HEK293 (cell line): ENCODE results near the gene PAQR6.

Experiments used
- BCL11A ChIP-seq: fragments of 450-650 bp; formaldehyde crosslinking; IDR thresholded peaks from 2 replicates; pipeline ENCODE4 v1.5.1; 2016; ENCODE audit warnings: low read depth, missing biosample characterization, missing genetic modification characterization
- GFI1B ChIP-seq: fragments of 450-650 bp; formaldehyde crosslinking; IDR thresholded peaks from 2 replicates; pipeline ENCODE4 v1.5.1; 2016; ENCODE audit warnings: missing biosample characterization, missing genetic modification characterization
- HOXC10 ChIP-seq: sonication (generic); formaldehyde crosslinking; IDR thresholded peaks from 2 replicates; pipeline ENCODE4 v1.8.1; 2023; ENCODE audit warnings: mild to moderate bottlenecking, missing genetic modification reagents
- MYNN ChIP-seq: fragments of 450-650 bp; formaldehyde crosslinking; IDR thresholded peaks from 2 replicates; pipeline ENCODE4 v1.5.1; 2016; ENCODE audit warnings: missing biosample characterization, missing genetic modification characterization, borderline replicate concordance
- PATZ1 ChIP-seq: fragments of 450-650 bp; formaldehyde crosslinking; IDR thresholded peaks from 2 replicates; pipeline ENCODE4 v1.5.1; 2016; ENCODE audit warnings: missing biosample characterization, missing genetic modification characterization
- PRDM2 ChIP-seq: fragments of 450-650 bp; formaldehyde crosslinking; IDR thresholded peaks from 2 replicates; pipeline ENCODE4 v1.5.1; 2016; ENCODE audit warnings: missing biosample characterization, missing genetic modification characterization, borderline replicate concordance
- SCRT2 ChIP-seq: fragments of 450-650 bp; formaldehyde crosslinking; IDR thresholded peaks from 2 replicates; pipeline ENCODE4 v1.5.1; 2016; ENCODE audit warnings: missing biosample characterization, missing genetic modification characterization
- SP7 ChIP-seq: fragments of 450-650 bp; formaldehyde crosslinking; IDR thresholded peaks from 2 replicates; pipeline ENCODE4 v1.5.1; 2016; ENCODE audit warnings: missing biosample characterization, missing genetic modification characterization
- YY2 ChIP-seq: fragments of 450-650 bp; formaldehyde crosslinking; IDR thresholded peaks from 2 replicates; pipeline ENCODE4 v1.5.1; 2016; ENCODE audit warnings: missing biosample characterization, missing genetic modification characterization
- ZFHX2 ChIP-seq: fragments of 450-650 bp; formaldehyde crosslinking; conservative IDR thresholded peaks from 2 replicates; pipeline ENCODE4 v1.5.1; 2016; ENCODE audit warnings: missing biosample characterization, missing genetic modification characterization
- ZIC2 ChIP-seq: fragments of 450-650 bp; formaldehyde crosslinking; IDR thresholded peaks from 2 replicates; pipeline ENCODE4 v1.5.1; 2016; ENCODE audit warnings: missing biosample characterization, missing genetic modification characterization
- ZNF169 ChIP-seq: fragments of 450-650 bp; formaldehyde crosslinking; IDR thresholded peaks from 2 replicates; pipeline ENCODE4 v1.5.1; 2016; ENCODE audit warnings: missing biosample characterization, missing genetic modification characterization
- ZNF274 ChIP-seq, 2 experiments: fragments of 200-500 bp in 1 of 2; fragments of 450-650 bp in 1 of 2; sonication (Bioruptor generic) in 1 of 2; formaldehyde crosslinking in 1 of 2; IDR thresholded peaks; 2 replicates each; pipeline versions ENCODE4 v1.5.1 to v1.6.1; 2014 to 2016; ENCODE audit warnings: borderline replicate concordance in 1 of 2, inconsistent platforms in 1 of 2, low read length in 1 of 2, missing biosample characterization in 1 of 2, missing genetic modification characterization in 1 of 2
- ZNF302 ChIP-seq: fragments of 450-650 bp; formaldehyde crosslinking; IDR thresholded peaks from 2 replicates; pipeline ENCODE4 v1.5.1; 2016; ENCODE audit warnings: missing biosample characterization, missing genetic modification characterization, low read depth
- ZNF311 ChIP-seq: fragments of 450-650 bp; formaldehyde crosslinking; IDR thresholded peaks from 2 replicates; pipeline ENCODE4 v1.5.1; 2017; ENCODE audit warnings: missing biosample characterization, missing genetic modification characterization, borderline replicate concordance
- ZNF501 ChIP-seq: fragments of 450-650 bp; formaldehyde crosslinking; IDR thresholded peaks from 2 replicates; pipeline ENCODE4 v1.5.1; 2016; ENCODE audit warnings: missing biosample characterization, missing genetic modification characterization
- ZNF514 ChIP-seq: fragments of 450-650 bp; formaldehyde crosslinking; IDR thresholded peaks from 2 replicates; pipeline ENCODE4 v1.5.1; 2016; ENCODE audit warnings: missing biosample characterization, missing genetic modification characterization
- ZNF654 ChIP-seq: fragments of 450-650 bp; formaldehyde crosslinking; IDR thresholded peaks from 2 replicates; pipeline ENCODE4 v1.5.1; 2016; ENCODE audit warnings: low read depth, missing biosample characterization, missing genetic modification characterization
- ZNF707 ChIP-seq: fragments of 450-650 bp; formaldehyde crosslinking; IDR thresholded peaks from 2 replicates; pipeline ENCODE4 v1.5.1; 2016; ENCODE audit warnings: missing biosample characterization, missing genetic modification characterization
- ZNF843 ChIP-seq: fragments of 450-650 bp; formaldehyde crosslinking; IDR thresholded peaks from 2 replicates; pipeline ENCODE4 v1.5.1; 2016; ENCODE audit warnings: missing biosample characterization, missing genetic modification characterization
- ZSCAN23 ChIP-seq: fragments of 450-650 bp; formaldehyde crosslinking; IDR thresholded peaks from 2 replicates; pipeline ENCODE4 v1.5.1; 2016; ENCODE audit warnings: missing biosample characterization, missing genetic modification characterization
- TF ChIP-seq, protein P1 (sequence below): fragments of 450-650 bp; formaldehyde crosslinking; IDR thresholded peaks from 2 replicates; pipeline ENCODE4 v1.5.1; 2016; ENCODE audit warnings: missing biosample characterization, missing genetic modification characterization
- TF ChIP-seq, protein P2 (sequence below): fragments of 450-650 bp; formaldehyde crosslinking; IDR thresholded peaks from 2 replicates; pipeline ENCODE4 v1.5.1; 2016; ENCODE audit warnings: missing biosample characterization, missing genetic modification characterization
- TF ChIP-seq, protein P3 (sequence below): sonication (generic); formaldehyde crosslinking; IDR thresholded peaks from 2 replicates; pipeline ENCODE4 v1.8.1; 2022; ENCODE audit warnings: mild to moderate bottlenecking, moderate library complexity, missing genetic modification reagents

The PAQR6 gene

GRCh38 chr1:156212833-156213643, 34.8 kb downstream of the PAQR6 start, which contains the start of gene PMF1 (continued):
- no peak for TF ChIP-seq PRDM2 (tag by site-specific recombination)
- peak; percentile 75 for TF ChIP-seq ZFHX2 (tag by site-specific recombination)
- no peak for TF ChIP-seq ZNF274 (IDR thresholded peaks at IDR 0.05; ENCODE audit: low read length)
- TF ChIP-seq ZNF274 (tag by site-specific recombination; IDR thresholded peaks at IDR 0.05; ENCODE audit: borderline replicate concordance) = no peak
- TF ChIP-seq, protein P1, sequence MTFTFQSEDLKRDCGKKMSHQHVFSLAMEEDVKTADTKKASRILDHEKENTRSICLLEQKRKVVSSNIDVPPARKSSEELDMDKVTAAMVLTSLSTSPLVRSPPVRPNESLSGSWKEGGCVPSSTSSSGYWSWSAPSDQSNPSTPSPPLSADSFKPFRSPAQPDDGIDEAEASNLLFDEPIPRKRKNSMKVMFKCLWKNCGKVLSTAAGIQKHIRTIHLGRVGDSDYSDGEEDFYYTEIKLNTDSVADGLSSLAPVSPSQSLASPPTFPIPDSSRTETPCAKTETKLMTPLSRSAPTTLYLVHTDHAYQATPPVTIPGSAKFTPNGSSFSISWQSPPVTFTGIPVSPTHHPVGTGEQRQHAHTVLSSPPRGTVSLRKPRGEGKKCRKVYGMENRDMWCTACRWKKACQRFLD (tag by site-specific recombination) = no peak
- TF ChIP-seq ZNF302 (tag by site-specific recombination) = no peak
- TF ChIP-seq ZSCAN23 (tag by site-specific recombination) = no peak; the same call in 1 of the 2 replicates
- peak; percentile 86 for TF ChIP-seq YY2 (tag by site-specific recombination)
- TF ChIP-seq ZNF654 = no peak
- no peak for TF ChIP-seq ZNF311 (tag by site-specific recombination)
- TF ChIP-seq, protein P2, sequence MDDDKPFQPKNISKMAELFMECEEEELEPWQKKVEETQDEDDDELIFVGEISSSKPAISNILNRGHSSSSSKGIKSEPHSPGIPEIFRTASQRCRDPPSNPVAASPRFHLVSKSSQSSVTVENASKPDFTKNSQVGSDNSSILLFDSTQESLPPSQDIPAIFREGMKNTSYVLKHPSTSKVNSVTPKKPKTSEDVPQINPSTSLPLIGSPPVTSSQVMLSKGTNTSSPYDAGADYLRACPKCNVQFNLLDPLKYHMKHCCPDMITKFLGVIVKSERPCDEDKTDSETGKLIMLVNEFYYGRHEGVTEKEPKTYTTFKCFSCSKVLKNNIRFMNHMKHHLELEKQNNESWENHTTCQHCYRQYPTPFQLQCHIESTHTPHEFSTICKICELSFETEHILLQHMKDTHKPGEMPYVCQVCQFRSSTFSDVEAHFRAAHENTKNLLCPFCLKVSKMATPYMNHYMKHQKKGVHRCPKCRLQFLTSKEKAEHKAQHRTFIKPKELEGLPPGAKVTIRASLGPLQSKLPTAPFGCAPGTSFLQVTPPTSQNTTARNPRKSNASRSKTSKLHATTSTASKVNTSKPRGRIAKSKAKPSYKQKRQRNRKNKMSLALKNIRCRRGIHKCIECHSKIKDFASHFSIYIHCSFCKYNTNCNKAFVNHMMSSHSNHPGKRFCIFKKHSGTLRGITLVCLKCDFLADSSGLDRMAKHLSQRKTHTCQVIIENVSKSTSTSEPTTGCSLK (tag by site-specific recombination) = no peak
- peak; percentile 91 for TF ChIP-seq ZNF501 (tag by site-specific recombination)
- no peak; the same call in 1 of the 2 replicates for TF ChIP-seq GFI1B (tag by site-specific recombination)
- peak; percentile 82 for TF ChIP-seq SP7 (tag by site-specific recombination)
- no peak for TF ChIP-seq ZNF707
- no peak for TF ChIP-seq BCL11A
- TF ChIP-seq ZNF514 (tag by site-specific recombination) = no peak
- TF ChIP-seq HOXC10 = no peak
- 0 out of 2 replicates have a peak, but pooled peaks have one; percentile 54 for TF ChIP-seq ZIC2 (tag by site-specific recombination)
- peak; percentile 97 for TF ChIP-seq SCRT2
- no peak for TF ChIP-seq ZNF169 (tag by site-specific recombination)
- peak; percentile 50; the same call in 1 of the 2 replicates for TF ChIP-seq ZNF843
- no peak for TF ChIP-seq MYNN
- TF ChIP-seq PATZ1 (tag by site-specific recombination) = 0 out of 2 replicates have a peak, but pooled peaks have one; percentile 27
- TF ChIP-seq, protein P3, sequence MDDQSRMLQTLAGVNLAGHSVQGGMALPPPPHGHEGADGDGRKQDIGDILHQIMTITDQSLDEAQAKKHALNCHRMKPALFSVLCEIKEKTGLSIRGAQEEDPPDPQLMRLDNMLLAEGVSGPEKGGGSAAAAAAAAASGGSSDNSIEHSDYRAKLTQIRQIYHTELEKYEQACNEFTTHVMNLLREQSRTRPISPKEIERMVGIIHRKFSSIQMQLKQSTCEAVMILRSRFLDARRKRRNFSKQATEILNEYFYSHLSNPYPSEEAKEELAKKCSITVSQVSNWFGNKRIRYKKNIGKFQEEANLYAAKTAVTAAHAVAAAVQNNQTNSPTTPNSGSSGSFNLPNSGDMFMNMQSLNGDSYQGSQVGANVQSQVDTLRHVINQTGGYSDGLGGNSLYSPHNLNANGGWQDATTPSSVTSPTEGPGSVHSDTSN (CRISPR knock-in tag) = no peak
